ENCODE data around the gene MLPH. TPM values are rescaled to one million over a fixed set of nuclear protein-coding genes. Genes with fewer than 3 reads are reported as not detected.
A peak's percentile ranks its signal among the peaks of the same experiment; 100 is the strongest.

MLPH gene
- total and polyA plus RNA-seq, 2 of the 13 experiments (the other 11 are each of a cell fraction or from before 2014, with no cell fraction given) = 0.12 TPM; not detected in 1

DNA sequence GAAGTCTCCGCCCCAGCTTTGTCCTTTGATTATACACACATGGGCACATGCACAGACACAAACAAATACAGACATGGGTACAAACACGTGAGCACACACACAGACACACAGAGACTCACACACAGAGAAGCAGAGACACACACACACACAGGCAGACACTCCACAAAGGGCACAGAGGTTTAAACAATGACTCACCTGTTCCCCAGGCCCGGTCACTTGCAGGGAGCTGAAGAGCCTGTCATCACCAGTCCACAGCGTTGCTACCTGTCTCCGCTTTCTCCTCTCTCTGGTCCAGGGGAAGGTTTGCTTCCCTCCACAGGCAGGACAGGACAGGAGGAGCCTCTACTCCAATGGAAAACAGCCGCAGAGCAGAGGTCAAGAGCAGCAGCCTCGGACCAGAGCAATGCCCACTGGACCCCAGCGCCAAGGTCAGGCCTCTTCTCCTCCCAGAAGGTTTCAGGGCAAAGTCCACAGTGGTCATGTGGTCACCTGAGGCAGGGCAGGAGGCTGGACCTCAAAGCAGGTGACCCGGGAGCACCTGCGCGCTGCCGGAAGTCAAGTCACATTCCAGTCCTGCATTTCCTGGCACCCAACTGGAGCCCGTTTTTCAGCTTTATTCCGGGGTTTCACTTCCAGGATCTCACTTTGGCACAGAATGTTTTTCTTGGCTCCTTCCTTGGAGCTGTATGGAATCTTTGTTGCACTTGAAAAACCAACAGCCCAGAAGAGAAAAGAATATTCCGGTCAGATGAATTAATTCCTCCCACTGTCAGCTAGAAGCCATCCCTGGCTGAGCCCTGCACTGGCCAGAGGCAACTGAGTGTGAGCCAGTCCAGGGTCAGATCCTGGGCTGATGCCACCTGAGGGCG lies 103.5 kb downstream of the MLPH start, which contains the start of gene RAB17 (continued):
- TF ChIP-seq KLF16 (CRISPR knock-in tag; IDR thresholded peaks at IDR 0.05) (no peak), ZNF326 (CRISPR knock-in tag; IDR thresholded peaks at IDR 0.05; ENCODE audit: borderline replicate concordance) (no peak), SP4 (CRISPR knock-in tag; IDR thresholded peaks at IDR 0.05) (peak; percentile 80; the same call in 1 of the 2 replicates), MAF1 (CRISPR knock-in tag; IDR thresholded peaks at IDR 0.05; ENCODE audit: borderline replicate concordance) (peak; percentile 91), HOXA5 (CRISPR knock-in tag; IDR thresholded peaks at IDR 0.05) (0 out of 2 replicates have a peak, but pooled peaks have one; percentile 42), ZKSCAN1 (IDR thresholded peaks at IDR 0.05; ENCODE audit: low read length) (no peak), ZNF552 (CRISPR knock-in tag; IDR thresholded peaks at IDR 0.05; ENCODE audit: borderline replicate concordance) (peak; percentile 89; the same call in 1 of the 2 replicates), WIZ (CRISPR knock-in tag; IDR thresholded peaks at IDR 0.05) (peak; percentile 42; the same call in 1 of the 2 replicates), DMTF1 (CRISPR knock-in tag; IDR thresholded peaks at IDR 0.05) (no peak), HNRNPK (IDR thresholded peaks at IDR 0.05; ENCODE audit: low read depth, low read length, poor library complexity, severe bottlenecking) (no peak), PBX3 (CRISPR knock-in tag; IDR thresholded peaks at IDR 0.05; ENCODE audit: borderline replicate concordance) (no peak), NFYB (CRISPR knock-in tag; IDR thresholded peaks at IDR 0.05) (no peak; the same call in 1 of the 2 replicates), ZBTB7A (CRISPR knock-in tag; IDR thresholded peaks at IDR 0.05) (no peak), ZNF34 (CRISPR knock-in tag; IDR thresholded peaks at IDR 0.05; ENCODE audit: borderline replicate concordance) (0 out of 2 replicates have a peak, but pooled peaks have one; percentile 83)
- TF ChIP-seq, protein P1, sequence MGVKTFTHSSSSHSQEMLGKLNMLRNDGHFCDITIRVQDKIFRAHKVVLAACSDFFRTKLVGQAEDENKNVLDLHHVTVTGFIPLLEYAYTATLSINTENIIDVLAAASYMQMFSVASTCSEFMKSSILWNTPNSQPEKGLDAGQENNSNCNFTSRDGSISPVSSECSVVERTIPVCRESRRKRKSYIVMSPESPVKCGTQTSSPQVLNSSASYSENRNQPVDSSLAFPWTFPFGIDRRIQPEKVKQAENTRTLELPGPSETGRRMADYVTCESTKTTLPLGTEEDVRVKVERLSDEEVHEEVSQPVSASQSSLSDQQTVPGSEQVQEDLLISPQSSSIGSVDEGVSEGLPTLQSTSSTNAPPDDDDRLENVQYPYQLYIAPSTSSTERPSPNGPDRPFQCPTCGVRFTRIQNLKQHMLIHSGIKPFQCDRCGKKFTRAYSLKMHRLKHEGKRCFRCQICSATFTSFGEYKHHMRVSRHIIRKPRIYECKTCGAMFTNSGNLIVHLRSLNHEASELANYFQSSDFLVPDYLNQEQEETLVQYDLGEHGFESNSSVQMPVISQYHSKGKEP (CRISPR knock-in tag; IDR thresholded peaks at IDR 0.05) = no peak
- TF ChIP-seq, protein P2, sequence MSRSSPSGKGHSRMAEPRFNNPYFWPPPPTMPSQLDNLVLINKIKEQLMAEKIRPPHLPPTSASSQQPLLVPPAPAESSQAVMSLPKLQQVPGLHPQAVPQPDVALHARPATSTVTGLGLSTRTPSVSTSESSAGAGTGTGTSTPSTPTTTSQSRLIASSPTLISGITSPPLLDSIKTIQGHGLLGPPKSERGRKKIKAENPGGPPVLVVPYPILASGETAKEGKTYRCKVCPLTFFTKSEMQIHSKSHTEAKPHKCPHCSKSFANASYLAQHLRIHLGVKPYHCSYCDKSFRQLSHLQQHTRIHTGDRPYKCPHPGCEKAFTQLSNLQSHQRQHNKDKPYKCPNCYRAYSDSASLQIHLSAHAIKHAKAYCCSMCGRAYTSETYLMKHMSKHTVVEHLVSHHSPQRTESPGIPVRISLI (CRISPR knock-in tag; IDR thresholded peaks at IDR 0.05; ENCODE audit: borderline replicate concordance) = no peak; the same call in 1 of the 2 replicates
- TF ChIP-seq, protein P3, sequence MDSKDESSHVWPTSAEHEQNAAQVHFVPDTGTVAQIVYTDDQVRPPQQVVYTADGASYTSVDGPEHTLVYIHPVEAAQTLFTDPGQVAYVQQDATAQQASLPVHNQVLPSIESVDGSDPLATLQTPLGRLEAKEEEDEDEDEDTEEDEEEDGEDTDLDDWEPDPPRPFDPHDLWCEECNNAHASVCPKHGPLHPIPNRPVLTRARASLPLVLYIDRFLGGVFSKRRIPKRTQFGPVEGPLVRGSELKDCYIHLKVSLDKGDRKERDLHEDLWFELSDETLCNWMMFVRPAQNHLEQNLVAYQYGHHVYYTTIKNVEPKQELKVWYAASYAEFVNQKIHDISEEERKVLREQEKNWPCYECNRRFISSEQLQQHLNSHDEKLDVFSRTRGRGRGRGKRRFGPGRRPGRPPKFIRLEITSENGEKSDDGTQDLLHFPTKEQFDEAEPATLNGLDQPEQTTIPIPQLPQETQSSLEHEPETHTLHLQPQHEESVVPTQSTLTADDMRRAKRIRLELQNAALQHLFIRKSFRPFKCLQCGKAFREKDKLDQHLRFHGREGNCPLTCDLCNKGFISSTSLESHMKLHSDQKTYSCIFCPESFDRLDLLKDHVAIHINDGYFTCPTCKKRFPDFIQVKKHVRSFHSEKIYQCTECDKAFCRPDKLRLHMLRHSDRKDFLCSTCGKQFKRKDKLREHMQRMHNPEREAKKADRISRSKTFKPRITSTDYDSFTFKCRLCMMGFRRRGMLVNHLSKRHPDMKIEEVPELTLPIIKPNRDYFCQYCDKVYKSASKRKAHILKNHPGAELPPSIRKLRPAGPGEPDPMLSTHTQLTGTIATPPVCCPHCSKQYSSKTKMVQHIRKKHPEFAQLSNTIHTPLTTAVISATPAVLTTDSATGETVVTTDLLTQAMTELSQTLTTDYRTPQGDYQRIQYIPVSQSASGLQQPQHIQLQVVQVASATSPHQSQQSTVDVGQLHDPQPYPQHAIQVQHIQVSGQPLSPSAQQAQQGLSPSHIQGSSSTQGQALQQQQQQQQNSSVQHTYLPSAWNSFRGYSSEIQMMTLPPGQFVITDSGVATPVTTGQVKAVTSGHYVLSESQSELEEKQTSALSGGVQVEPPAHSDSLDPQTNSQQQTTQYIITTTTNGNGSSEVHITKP (CRISPR knock-in tag; IDR thresholded peaks at IDR 0.05; ENCODE audit: low read depth) = peak; percentile 80; the same call in 1 of the 2 replicates
